Skeletal muscle satellite cell (primary cell): ENCODE data around the gene ARHGEF10L.

Source experiments
- H3K27me3 ChIP-seq: 2 replicates; pipeline ENCODE4 v1.7.0; 2013; ENCODE audit warnings: low read length; ENCODE audit not compliant: control insufficient read depth, insufficient read depth
- H3K36me3 ChIP-seq: 2 replicates; pipeline ENCODE4 v1.7.0; 2013; ENCODE audit warnings: mild to moderate bottlenecking, control low read depth, low read length; ENCODE audit not compliant: insufficient read depth
- H3K4me1 ChIP-seq: 2 replicates; pipeline ENCODE4 v1.7.0; 2013; ENCODE audit warnings: low read length; ENCODE audit not compliant: control insufficient read depth, insufficient read depth
- H3K4me2 ChIP-seq: 2 replicates; pipeline ENCODE4 v1.7.0; 2013; ENCODE audit warnings: mild to moderate bottlenecking, low read length
- H3K4me3 ChIP-seq: 2 replicates; pipeline ENCODE4 v1.7.0; 2013; ENCODE audit warnings: low read length
- H3K9ac ChIP-seq: 2 replicates; pipeline ENCODE4 v1.7.0; 2013; ENCODE audit warnings: mild to moderate bottlenecking, low read depth, low read length, moderate library complexity
- H3K9me3 ChIP-seq: replicated peaks from 2 replicates; pipeline ENCODE4 v1.7.0; 2013; ENCODE audit warnings: mild to moderate bottlenecking, control low read depth, low read length

ARHGEF10L gene

GRCh38 chr1:17565461-17566252, 26.2 kb downstream of the ARHGEF10L start:
- no peak overlapping the region for H3K9ac ChIP-seq
- H3K4me1 ChIP-seq: peaks cover 69% of the 10 kb centered on the region
- no peaks in the 10 kb centered on the region for H3K9me3 ChIP-seq
- no peaks in the 10 kb centered on the region for H3K36me3 ChIP-seq
- H3K4me2 ChIP-seq: no peak overlapping the region
- no peak overlapping the region for H3K4me3 ChIP-seq
- no peaks in the 10 kb centered on the region for H3K27me3 ChIP-seq

GRCh38 chr1:17566417-17566816, 26.9 kb downstream of the ARHGEF10L start:
- no peaks in the 10 kb centered on the region for H3K36me3 ChIP-seq
- peaks cover 61% of the 10 kb centered on the region for H3K4me1 ChIP-seq
- no peak overlapping the region for H3K9ac ChIP-seq
- no peak overlapping the region for H3K4me3 ChIP-seq
- H3K4me2 ChIP-seq: no peak overlapping the region
- no peaks in the 10 kb centered on the region for H3K9me3 ChIP-seq
- H3K27me3 ChIP-seq: no peaks in the 10 kb centered on the region

- Histone ChIP-seq H3K36me3 (no peaks in the 10 kb centered on the region), H3K27me3 (no peaks in the 10 kb centered on the region), H3K4me3 (no peak overlapping the region), H3K9me3 (no peaks in the 10 kb centered on the region), H3K9ac (no peak overlapping the region), H3K4me1 (peaks cover 56% of the 10 kb centered on the region), H3K4me2 (no peak overlapping the region)
These were observed 27.4 kb downstream of the ARHGEF10L start for GRCh38 chr1:17566892-17567291.

- H3K4me2 ChIP-seq: no peak overlapping the region
- H3K9ac ChIP-seq: no peak overlapping the region
- no peaks in the 10 kb centered on the region for H3K27me3 ChIP-seq
- H3K4me3 ChIP-seq: no peak overlapping the region
- H3K9me3 ChIP-seq: no peaks in the 10 kb centered on the region
- H3K4me1 ChIP-seq: peaks cover 49% of the 10 kb centered on the region
- no peaks in the 10 kb centered on the region for H3K36me3 ChIP-seq
These were observed 28.1 kb downstream of the ARHGEF10L start for GRCh38 chr1:17567582-17567981.

GRCh38 chr1:17568014-17568900, 28.8 kb downstream of the ARHGEF10L start:
- H3K27me3 ChIP-seq: no peaks in the 10 kb centered on the region
- peaks cover 48% of the 10 kb centered on the region for H3K4me1 ChIP-seq
- H3K36me3 ChIP-seq: no peaks in the 10 kb centered on the region
- H3K9ac ChIP-seq: no peak overlapping the region
- no peak overlapping the region for H3K4me2 ChIP-seq
- no peaks in the 10 kb centered on the region for H3K9me3 ChIP-seq
- no peak overlapping the region for H3K4me3 ChIP-seq

- H3K4me3 ChIP-seq: peak overlapping the region; percentile 29
- peak overlapping the region; percentile 66 for H3K4me2 ChIP-seq
- no peaks in the 10 kb centered on the region for H3K9me3 ChIP-seq
- H3K4me1 ChIP-seq: peaks cover 40% of the 10 kb centered on the region
- peak overlapping the region; percentile 79 for H3K9ac ChIP-seq
- H3K27me3 ChIP-seq: no peaks in the 10 kb centered on the region
- no peaks in the 10 kb centered on the region for H3K36me3 ChIP-seq
These were observed 30.0 kb downstream of the ARHGEF10L start for GRCh38 chr1:17569200-17570139.

GRCh38 chr1:17570228-17570627, 30.7 kb downstream of the ARHGEF10L start:
- Histone ChIP-seq H3K4me1 (peaks cover 33% of the 10 kb centered on the region), H3K4me3 (peak overlapping the region; percentile 16), H3K36me3 (no peaks in the 10 kb centered on the region), H3K4me2 (peak overlapping the region; percentile 66), H3K9ac (peak overlapping the region; percentile 79), H3K27me3 (no peaks in the 10 kb centered on the region), H3K9me3 (no peaks in the 10 kb centered on the region)

- Histone ChIP-seq H3K4me3 (no peak overlapping the region), H3K4me1 (peaks cover 32% of the 10 kb centered on the region), H3K9ac (no peak overlapping the region), H3K9me3 (no peaks in the 10 kb centered on the region), H3K36me3 (no peaks in the 10 kb centered on the region), H3K4me2 (no peak overlapping the region), H3K27me3 (no peaks in the 10 kb centered on the region)
These were observed 32.9 kb downstream of the ARHGEF10L start for GRCh38 chr1:17572264-17572985.

- H3K4me3 ChIP-seq: no peak overlapping the region
- H3K27me3 ChIP-seq: no peaks in the 10 kb centered on the region
- H3K9ac ChIP-seq: no peak overlapping the region
- no peak overlapping the region for H3K4me2 ChIP-seq
- no peaks in the 10 kb centered on the region for H3K36me3 ChIP-seq
- peaks cover 21% of the 10 kb centered on the region for H3K4me1 ChIP-seq
- H3K9me3 ChIP-seq: no peaks in the 10 kb centered on the region
These were observed 34.1 kb downstream of the ARHGEF10L start for GRCh38 chr1:17573518-17574041.

- Histone ChIP-seq H3K36me3 (no peaks in the 10 kb centered on the region), H3K4me2 (no peak overlapping the region), H3K27me3 (no peaks in the 10 kb centered on the region), H3K4me3 (no peak overlapping the region), H3K9ac (no peak overlapping the region), H3K4me1 (peaks cover 12% of the 10 kb centered on the region), H3K9me3 (no peaks in the 10 kb centered on the region)
These were observed 35.0 kb downstream of the ARHGEF10L start for GRCh38 chr1:17574516-17574915.
